Epithelial cell of esophagus (primary cell): Measurements from ENCODE around the gene CHMP1B.

Experiments used
- DNase-seq: peaks from one replicate; pipeline ENCODE4 v3.0.0; 2010; ENCODE audit warnings: low read depth
- H3K4me3 ChIP-seq: 2 replicates; pipeline ENCODE4 v1.5.1; 2011; ENCODE audit warnings: mild to moderate bottlenecking, low read length, control low read depth
- CTCF ChIP-seq: IDR thresholded peaks from 2 replicates; pipeline ENCODE4 v1.5.1; 2011; ENCODE audit warnings: low read depth, mild to moderate bottlenecking, low read length, control low read depth, inconsistent platforms; ENCODE audit not compliant: insufficient read depth; ENCODE audit errors: missing control alignments

Gene CHMP1B

GRCh38 chr18:11809895-11810294 lies 41.3 kb upstream of the CHMP1B start:
- no peak overlapping the region for H3K4me3 ChIP-seq
- TF ChIP-seq CTCF: no peak
- DNase-seq: no peak

GRCh38 chr18:11810379-11810778 lies 40.8 kb upstream of the CHMP1B start:
- DNase-seq: no peak
- TF ChIP-seq CTCF: no peak
- no peak overlapping the region for H3K4me3 ChIP-seq

GRCh38 chr18:11811009-11811408 lies 40.2 kb upstream of the CHMP1B start:
- no peak for DNase-seq
- no peak for TF ChIP-seq CTCF

GRCh38 chr18:11817229-11817628 lies 34.0 kb upstream of the CHMP1B start:
- H3K4me3 ChIP-seq: no peak overlapping the region
- TF ChIP-seq CTCF: no peak
- DNase-seq: no peak

More at GRCh38 chr18:11811009-11811408, 40.2 kb upstream of the CHMP1B start:
- H3K4me3 ChIP-seq: no peak overlapping the region

- TF ChIP-seq CTCF: no peak
- no peak overlapping the region for H3K4me3 ChIP-seq
- no peak for DNase-seq
Observed at GRCh38 chr18:11818486-11819203, 32.6 kb upstream of the CHMP1B start.

- no peak for TF ChIP-seq CTCF
Observed at GRCh38 chr18:11819938-11820337, 31.3 kb upstream of the CHMP1B start.

GRCh38 chr18:11820697-11821096 lies 30.5 kb upstream of the CHMP1B start:
- no peak for TF ChIP-seq CTCF
- no peak for DNase-seq
- H3K4me3 ChIP-seq: no peak overlapping the region

More at GRCh38 chr18:11819938-11820337, 31.3 kb upstream of the CHMP1B start:
- no peak for DNase-seq
- H3K4me3 ChIP-seq: no peak overlapping the region
